Muscle layer of duodenum (tissue), 2 donors: Measurements from ENCODE around the gene SGSM2.
A peak's percentile ranks its signal among the peaks of the same experiment; 100 is the strongest.

ENCODE experiments used
- H3K27ac ChIP-seq: one replicate; pipeline ENCODE4 v1.7.0; 2013; ENCODE audit warnings: mild to moderate bottlenecking, low read length
- H3K27me3 ChIP-seq: one replicate; pipeline ENCODE4 v1.7.0; 2013; ENCODE audit warnings: low read depth, mild to moderate bottlenecking, control low read depth, low read length
- H3K36me3 ChIP-seq, 2 donors: one replicate each; pipeline ENCODE4 v1.7.0; 2013; ENCODE audit warnings: low read length in 2 of 2, control low read depth in 1 of 2, mild to moderate bottlenecking in 1 of 2; ENCODE audit not compliant: insufficient read depth in 2 of 2, control insufficient read depth in 1 of 2
- H3K4me1 ChIP-seq, 2 donors: one replicate each; pipeline ENCODE4 v1.7.0; 2013; ENCODE audit warnings: low read length in 2 of 2, mild to moderate bottlenecking in 2 of 2, control low read depth in 1 of 2, moderate library complexity in 1 of 2; ENCODE audit not compliant: insufficient read depth in 2 of 2, control insufficient read depth in 1 of 2
- H3K4me3 ChIP-seq, 2 donors: one replicate each; pipeline ENCODE4 v1.7.0; 2013; ENCODE audit warnings: low read length in 2 of 2, low read depth in 1 of 2, mild to moderate bottlenecking in 1 of 2
- H3K9me3 ChIP-seq, 2 donors: one replicate each; pipeline ENCODE4 v1.7.0; 2013; ENCODE audit warnings: low read length in 2 of 2, control low read depth in 1 of 2, mild to moderate bottlenecking in 1 of 2; ENCODE audit not compliant: control insufficient read depth in 1 of 2
- donor health status: healthy.

SGSM2 gene

DNA sequence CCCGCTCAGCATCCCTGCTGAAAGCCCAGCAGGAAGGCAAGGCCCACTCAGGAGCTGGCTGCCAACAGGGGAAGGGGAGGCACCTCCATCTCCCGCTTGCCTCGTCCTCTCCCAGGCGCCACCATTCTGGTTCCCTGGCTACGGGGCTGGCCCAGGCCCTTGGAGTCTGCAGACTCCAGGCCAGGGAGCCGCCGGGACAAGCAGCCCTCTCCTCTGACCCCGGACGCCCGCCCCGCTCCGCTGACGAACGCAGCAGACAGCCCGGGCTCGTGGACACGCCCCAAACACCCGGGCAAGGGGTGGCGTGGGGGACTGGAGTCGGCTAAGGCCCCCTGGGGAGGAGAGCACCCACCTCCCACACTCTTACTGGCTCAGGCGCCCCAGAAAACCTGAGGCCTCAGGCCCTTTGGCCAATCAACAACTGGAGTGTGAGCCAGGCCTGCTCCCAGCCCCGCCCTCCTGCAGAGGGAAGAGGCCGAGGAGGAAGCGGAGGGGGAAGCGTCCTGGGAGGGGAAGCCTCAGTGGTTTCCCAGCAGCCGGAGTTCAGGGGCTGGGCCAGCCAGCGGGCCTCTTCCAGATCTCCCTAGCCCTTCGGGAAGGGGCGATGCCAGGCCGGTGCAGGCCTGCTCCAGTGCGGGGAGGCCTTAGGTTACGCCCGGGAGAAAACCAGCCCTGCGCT, 59.4 kb downstream of the SGSM2 start:
- H3K4me3 ChIP-seq, result peak overlapping the region; percentile 43 to 53
- no peaks in the 10 kb centered on the region for H3K9me3 ChIP-seq
- H3K36me3 ChIP-seq, result peaks cover 0 to 22% of the 10 kb centered on the region in 2 donors
- H3K27ac ChIP-seq, result peak overlapping the region; percentile 99
- H3K27me3 ChIP-seq, result no peaks in the 10 kb centered on the region
- peaks cover 37 to 44% of the 10 kb centered on the region in 2 donors for H3K4me1 ChIP-seq

DNA sequence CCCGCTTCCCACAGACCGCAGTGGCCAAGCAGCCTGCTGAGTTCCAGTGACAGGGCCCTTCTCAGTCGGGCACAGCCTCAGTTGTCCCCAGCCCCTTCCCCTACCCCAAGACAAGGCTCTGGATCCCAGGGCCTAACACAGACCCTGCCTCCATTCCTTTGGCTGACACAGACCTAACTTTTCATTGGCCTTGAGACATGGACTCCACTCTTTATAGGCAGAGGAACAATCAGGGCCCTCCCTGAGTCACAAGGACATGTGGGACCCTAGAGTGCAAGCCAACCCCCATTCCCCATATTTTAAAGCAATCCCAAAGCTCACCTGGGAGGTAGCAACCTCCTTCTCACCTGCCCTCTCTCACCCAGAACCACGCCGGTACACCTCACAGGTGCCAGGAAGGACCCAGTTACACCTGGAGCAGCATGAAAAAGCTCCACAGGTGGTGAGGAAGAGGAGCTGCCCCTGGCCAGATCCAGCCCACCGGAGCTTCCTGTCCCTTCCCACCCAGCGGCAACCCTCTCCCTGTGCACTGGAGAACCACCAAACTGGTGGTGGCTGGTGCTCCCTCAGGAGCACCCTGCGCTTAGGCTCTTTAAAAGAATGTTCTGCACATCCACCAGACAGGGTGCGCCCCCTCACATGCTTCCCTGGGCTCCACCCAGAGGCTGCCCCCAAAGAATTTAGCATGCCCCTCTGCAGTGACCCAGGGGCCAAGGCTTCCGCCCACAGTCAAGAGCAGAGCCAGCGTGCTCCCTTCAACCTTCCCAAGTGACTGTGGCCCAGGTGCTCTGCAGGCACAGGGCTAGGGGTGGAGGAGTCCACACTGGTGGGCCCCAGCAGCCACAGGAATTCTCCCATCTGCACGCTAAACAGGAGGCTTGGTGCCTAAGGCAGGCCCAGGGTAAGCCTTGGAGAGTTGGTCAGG, 60.2 kb downstream of the SGSM2 start:
- no peaks in the 10 kb centered on the region for H3K9me3 ChIP-seq
- H3K27ac ChIP-seq, result peak overlapping the region; percentile 99
- H3K27me3 ChIP-seq, result no peaks in the 10 kb centered on the region
- H3K36me3 ChIP-seq, result peaks cover 0 to 24% of the 10 kb centered on the region in 2 donors
- peaks cover 31 to 43% of the 10 kb centered on the region in 2 donors for H3K4me1 ChIP-seq
- H3K4me3 ChIP-seq, result peak overlapping the region; percentile 30 to 53

- H3K36me3 ChIP-seq, result peaks cover 0 to 22% of the 10 kb centered on the region in 2 donors
- peaks cover 31 to 50% of the 10 kb centered on the region in 2 donors for H3K4me1 ChIP-seq
- H3K27ac ChIP-seq, result peak overlapping the region; percentile 99
- no peaks in the 10 kb centered on the region for H3K9me3 ChIP-seq
- no peaks in the 10 kb centered on the region for H3K27me3 ChIP-seq
- H3K4me3 ChIP-seq, result peak overlapping the region; percentile 30 to 53
Observed at GRCh38 chr17:2398182-2398581, 60.9 kb downstream of the SGSM2 start.

- peak overlapping the region; percentile 99 for H3K27ac ChIP-seq
- H3K27me3 ChIP-seq, result no peaks in the 10 kb centered on the region
- peak overlapping the region; percentile 86 to 98 for H3K4me3 ChIP-seq
- H3K9me3 ChIP-seq, result no peaks in the 10 kb centered on the region
- peaks cover 0 to 18% of the 10 kb centered on the region in 2 donors for H3K36me3 ChIP-seq
- H3K4me1 ChIP-seq, result peaks cover 38 to 57% of the 10 kb centered on the region in 2 donors
Observed at GRCh38 chr17:2398655-2399571, 61.6 kb downstream of the SGSM2 start.

DNA sequence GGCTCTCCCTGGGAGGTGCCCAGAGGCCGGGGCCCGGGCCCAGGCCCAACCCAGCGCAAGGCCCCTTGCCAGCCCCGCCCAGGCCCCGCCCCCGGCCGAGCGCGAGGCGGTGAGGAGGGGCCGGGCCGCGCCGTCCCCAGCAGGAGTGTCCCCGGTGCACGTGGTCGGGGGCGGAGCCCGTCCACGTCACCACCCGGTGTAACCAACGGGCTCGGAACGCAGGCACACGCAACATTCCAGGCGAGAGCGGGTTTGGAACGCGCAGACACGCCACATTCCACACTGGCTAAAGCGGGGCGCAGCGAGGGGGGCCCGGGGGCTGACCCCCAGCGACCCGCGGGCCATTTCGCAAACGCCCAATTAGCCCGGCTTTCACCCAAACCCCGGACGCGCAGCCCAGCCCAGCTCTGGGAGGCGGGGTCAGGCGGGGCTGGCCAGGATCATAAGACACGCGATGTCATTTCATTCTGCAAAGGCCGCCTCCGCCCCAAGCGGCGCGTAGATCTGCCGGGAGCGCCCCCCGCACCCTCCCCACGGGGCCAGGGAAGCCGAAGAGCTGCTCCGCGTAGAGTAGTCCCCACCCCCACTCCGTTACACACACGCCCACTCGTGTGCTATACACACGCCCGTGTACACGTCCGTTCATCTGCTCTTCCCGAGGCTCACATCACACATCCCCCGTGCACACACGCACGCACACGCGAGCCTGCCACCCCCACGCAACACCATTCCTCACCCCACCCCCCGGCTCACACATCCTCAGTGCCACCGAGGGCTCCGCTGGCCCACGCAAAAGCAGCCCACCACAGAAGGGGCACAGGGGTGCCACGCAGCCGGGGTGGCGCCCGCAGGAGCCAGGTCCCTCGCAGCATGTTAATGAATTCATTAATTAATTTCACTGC, 62.5 kb downstream of the SGSM2 start:
- peaks cover 34 to 58% of the 10 kb centered on the region in 2 donors for H3K4me1 ChIP-seq
- no peaks in the 10 kb centered on the region for H3K9me3 ChIP-seq
- H3K27me3 ChIP-seq, result no peaks in the 10 kb centered on the region
- H3K27ac ChIP-seq, result peak overlapping the region; percentile 99
- peak overlapping the region; percentile 86 to 98 for H3K4me3 ChIP-seq
- peaks cover 0 to 18% of the 10 kb centered on the region in 2 donors for H3K36me3 ChIP-seq

DNA sequence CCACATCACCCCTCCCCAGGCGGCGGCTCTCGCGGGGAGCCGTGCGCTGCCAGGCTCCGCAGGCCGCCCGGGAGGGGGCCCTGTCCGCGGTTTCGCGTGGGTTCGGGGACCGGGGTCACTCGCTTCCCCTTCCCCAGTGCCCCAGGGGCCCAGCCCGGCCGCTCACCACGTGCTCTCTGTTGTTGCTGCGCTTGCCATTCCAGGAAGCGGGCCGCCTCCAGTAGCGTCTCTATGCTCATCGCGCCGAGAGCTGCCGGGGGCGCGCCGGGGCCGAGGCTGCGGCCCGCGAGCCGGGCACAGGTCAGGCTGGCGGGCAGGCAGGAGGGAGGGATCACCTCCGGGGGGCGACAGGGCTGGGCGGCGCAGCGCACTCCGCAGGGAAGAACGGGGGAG, 63.2 kb downstream of the SGSM2 start:
- Histone ChIP-seq H3K4me1 (peaks cover 38 to 58% of the 10 kb centered on the region in 2 donors), H3K27ac (peak overlapping the region; percentile 99), H3K4me3 (peak overlapping the region; percentile 86 to 98), H3K9me3 (no peaks in the 10 kb centered on the region), H3K36me3 (peaks cover 0 to 18% of the 10 kb centered on the region in 2 donors), H3K27me3 (no peaks in the 10 kb centered on the region)

DNA sequence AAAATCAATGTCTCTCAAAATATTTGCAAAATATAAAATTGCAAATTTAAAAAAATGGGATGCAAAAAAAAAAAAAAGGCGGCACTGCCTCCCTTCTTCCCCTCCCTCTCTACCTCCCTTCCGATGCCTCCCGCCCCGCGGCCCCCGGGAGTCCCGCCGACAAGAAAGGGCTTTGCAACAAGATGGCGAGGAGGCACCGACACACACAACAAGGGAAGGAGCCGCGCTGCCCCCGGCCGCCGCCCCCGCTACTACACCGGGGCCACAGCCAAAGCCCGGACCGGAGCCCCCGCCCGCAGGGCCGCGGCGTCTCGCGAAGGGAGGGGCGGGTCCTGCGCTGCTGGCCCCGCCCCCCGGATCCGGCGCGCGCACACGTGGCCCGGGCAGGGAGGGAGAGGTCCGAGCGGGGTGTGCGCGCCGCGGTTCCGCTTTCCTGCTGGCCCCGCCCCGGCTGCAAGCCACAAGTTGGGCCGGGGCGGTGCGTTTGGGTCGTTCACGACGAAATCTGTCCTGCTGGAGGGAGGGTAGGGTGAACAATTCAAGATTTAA, 63.6 kb downstream of the SGSM2 start, which contains the start of gene MNT:
TSS of gene MNT (minus strand) at position 184 of the 549 bp plus-strand sequence. CDS start 348 bp downstream, outside the sequence.
- H3K4me1 ChIP-seq, result peaks cover 36 to 58% of the 10 kb centered on the region in 2 donors
- peak within 1 kb of the TSS; percentile 99 for H3K27ac ChIP-seq
- no peaks in the 10 kb centered on the region for H3K27me3 ChIP-seq
- peaks cover 0 to 18% of the 10 kb centered on the region in 2 donors for H3K36me3 ChIP-seq
- peak within 1 kb of the TSS; percentile 86 to 98 for H3K4me3 ChIP-seq
- H3K9me3 ChIP-seq, result no peaks in the 10 kb centered on the region

- H3K27ac ChIP-seq, result peak overlapping the region; percentile 99
- peak overlapping the region; percentile 52 to 98 for H3K4me3 ChIP-seq
- H3K36me3 ChIP-seq, result peaks cover 0 to 21% of the 10 kb centered on the region in 2 donors
- no peaks in the 10 kb centered on the region for H3K9me3 ChIP-seq
- no peaks in the 10 kb centered on the region for H3K27me3 ChIP-seq
- H3K4me1 ChIP-seq, result peaks cover 39 to 58% of the 10 kb centered on the region in 2 donors
Observed at GRCh38 chr17:2401426-2402221, 64.3 kb downstream of the SGSM2 start.

GRCh38 chr17:2402544-2402943, 65.2 kb downstream of the SGSM2 start:
- Histone ChIP-seq H3K27me3 (no peaks in the 10 kb centered on the region), H3K4me3 (peak overlapping the region; percentile 57 to 59), H3K27ac (peak overlapping the region; percentile 81), H3K9me3 (no peaks in the 10 kb centered on the region), H3K36me3 (peaks cover 0 to 22% of the 10 kb centered on the region in 2 donors), H3K4me1 (peaks cover 43 to 60% of the 10 kb centered on the region in 2 donors)
